Measurements from ENCODE around the gene TSPAN32.
"Not testable (repeated sequence)": the region's sequence is repeated elsewhere in the genome, so short reads cannot be mapped to it uniquely, and the experiment has no call there.

TSPAN32 gene

DNA sequence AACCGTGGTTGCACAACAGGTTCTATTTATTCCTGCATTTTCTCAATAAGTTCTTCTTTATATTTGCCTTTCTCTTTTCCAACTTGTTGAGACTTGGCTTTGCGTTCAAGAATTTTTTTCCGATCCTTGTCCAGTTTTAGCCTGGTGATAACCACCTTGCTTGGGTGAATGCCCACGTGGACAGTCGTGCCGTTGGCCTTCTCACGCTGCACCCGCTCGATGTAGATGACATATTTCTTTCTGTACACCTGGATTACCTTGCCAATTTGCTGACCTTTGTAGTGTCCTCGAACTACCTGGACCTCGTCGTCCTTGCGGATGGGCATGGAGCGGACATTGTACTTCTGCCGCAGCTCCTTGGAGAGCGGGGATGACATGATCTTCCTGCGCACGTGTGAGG is 33.5 kb downstream of the TSPAN32 start:
- not testable (repeated sequence) for H3K36me3 ChIP-seq (replicated peaks; ENCODE audit: low read depth, low read length); H3K27ac ChIP-seq (ENCODE audit: low read length); H3K9me3 ChIP-seq (ENCODE audit: insufficient read depth, low read length); H3K4me2 ChIP-seq (ENCODE audit: low read length); H3K4me1 ChIP-seq (ENCODE audit: low read length); H3K9ac ChIP-seq (ENCODE audit: low read length); H2AFZ ChIP-seq (ENCODE audit: low read depth, low read length); H3K4me3 ChIP-seq (ENCODE audit: low read length); H3K79me2 ChIP-seq (ENCODE audit: low read length); H3K27me3 ChIP-seq (ENCODE audit: low read depth, low read length); H4K20me1 ChIP-seq (ENCODE audit: insufficient read depth, low read length)

DNA sequence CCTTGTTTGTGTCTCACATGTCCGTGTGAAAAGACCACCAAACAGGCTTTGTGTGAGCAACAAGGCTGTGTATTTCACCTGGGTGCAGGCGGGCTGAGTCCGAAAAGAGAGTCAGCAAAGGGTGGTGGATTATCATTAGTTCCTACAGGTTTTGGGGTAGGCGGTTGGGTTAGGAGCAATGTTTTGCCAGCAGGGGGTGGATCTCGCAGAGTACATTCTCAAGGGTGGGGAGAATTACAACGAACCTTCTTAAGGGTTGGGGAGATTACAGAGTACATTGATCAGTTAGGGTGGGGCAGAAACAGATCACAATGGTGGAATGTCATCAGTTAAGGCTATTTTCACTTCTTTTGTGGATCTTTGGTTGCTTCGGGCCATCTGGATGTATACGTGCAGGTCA is 36.9 kb downstream of the TSPAN32 start:
- H3K27ac ChIP-seq (ENCODE audit: low read length); H3K4me2 ChIP-seq (ENCODE audit: low read length); H3K4me1 ChIP-seq (ENCODE audit: low read length); H2AFZ ChIP-seq (ENCODE audit: low read depth, low read length); H3K27me3 ChIP-seq (ENCODE audit: low read depth, low read length); H3K9ac ChIP-seq (ENCODE audit: low read length); H3K4me3 ChIP-seq (ENCODE audit: low read length); H3K79me2 ChIP-seq (ENCODE audit: low read length); H3K36me3 ChIP-seq (replicated peaks; ENCODE audit: low read depth, low read length); H4K20me1 ChIP-seq (ENCODE audit: insufficient read depth, low read length); H3K9me3 ChIP-seq (ENCODE audit: insufficient read depth, low read length): not testable (repeated sequence)

DNA sequence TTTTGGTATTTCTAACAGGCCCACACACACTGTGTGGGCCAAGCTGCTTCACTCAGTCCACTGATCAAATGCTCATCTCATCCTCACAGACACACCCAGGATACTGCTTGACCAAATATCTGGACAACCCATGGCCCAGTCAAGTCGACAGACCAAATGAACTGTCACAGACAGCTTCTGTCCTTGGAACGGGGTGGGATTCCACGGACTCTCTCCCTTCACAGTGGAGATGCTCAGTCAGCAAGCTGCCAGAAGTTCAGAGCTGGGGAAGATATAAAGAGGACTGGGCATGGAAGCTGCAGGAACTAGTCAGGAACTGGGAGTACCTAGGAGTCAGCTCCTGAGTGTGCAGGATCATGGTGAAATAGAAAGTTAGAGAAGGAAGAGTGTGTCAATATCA is 40.7 kb downstream of the TSPAN32 start:
- Histone ChIP-seq H3K27ac (ENCODE audit: low read length) (no peak overlapping the region), H4K20me1 (ENCODE audit: insufficient read depth, low read length) (no peaks in the 10 kb centered on the region), H3K4me2 (ENCODE audit: low read length) (no peak overlapping the region), H3K9ac (ENCODE audit: low read length) (no peak overlapping the region), H3K27me3 (ENCODE audit: low read depth, low read length) (no peaks in the 10 kb centered on the region), H3K79me2 (ENCODE audit: low read length) (no peaks in the 10 kb centered on the region), H3K36me3 (replicated peaks; ENCODE audit: low read depth, low read length) (no peaks in the 10 kb centered on the region), H3K4me3 (ENCODE audit: low read length) (no peak overlapping the region), H3K4me1 (ENCODE audit: low read length) (no peaks in the 10 kb centered on the region), H2AFZ (ENCODE audit: low read depth, low read length) (no peak overlapping the region), H3K9me3 (ENCODE audit: insufficient read depth, low read length) (no peaks in the 10 kb centered on the region)
- no peak for TF ChIP-seq EZH2phosphoT487 (IDR thresholded peaks at IDR 0.05; ENCODE audit: low read depth)
- TF ChIP-seq, protein P1, sequence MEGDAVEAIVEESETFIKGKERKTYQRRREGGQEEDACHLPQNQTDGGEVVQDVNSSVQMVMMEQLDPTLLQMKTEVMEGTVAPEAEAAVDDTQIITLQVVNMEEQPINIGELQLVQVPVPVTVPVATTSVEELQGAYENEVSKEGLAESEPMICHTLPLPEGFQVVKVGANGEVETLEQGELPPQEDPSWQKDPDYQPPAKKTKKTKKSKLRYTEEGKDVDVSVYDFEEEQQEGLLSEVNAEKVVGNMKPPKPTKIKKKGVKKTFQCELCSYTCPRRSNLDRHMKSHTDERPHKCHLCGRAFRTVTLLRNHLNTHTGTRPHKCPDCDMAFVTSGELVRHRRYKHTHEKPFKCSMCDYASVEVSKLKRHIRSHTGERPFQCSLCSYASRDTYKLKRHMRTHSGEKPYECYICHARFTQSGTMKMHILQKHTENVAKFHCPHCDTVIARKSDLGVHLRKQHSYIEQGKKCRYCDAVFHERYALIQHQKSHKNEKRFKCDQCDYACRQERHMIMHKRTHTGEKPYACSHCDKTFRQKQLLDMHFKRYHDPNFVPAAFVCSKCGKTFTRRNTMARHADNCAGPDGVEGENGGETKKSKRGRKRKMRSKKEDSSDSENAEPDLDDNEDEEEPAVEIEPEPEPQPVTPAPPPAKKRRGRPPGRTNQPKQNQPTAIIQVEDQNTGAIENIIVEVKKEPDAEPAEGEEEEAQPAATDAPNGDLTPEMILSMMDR (IDR thresholded peaks at IDR 0.05; ENCODE audit: low read depth, low read length), result no peak

DNA sequence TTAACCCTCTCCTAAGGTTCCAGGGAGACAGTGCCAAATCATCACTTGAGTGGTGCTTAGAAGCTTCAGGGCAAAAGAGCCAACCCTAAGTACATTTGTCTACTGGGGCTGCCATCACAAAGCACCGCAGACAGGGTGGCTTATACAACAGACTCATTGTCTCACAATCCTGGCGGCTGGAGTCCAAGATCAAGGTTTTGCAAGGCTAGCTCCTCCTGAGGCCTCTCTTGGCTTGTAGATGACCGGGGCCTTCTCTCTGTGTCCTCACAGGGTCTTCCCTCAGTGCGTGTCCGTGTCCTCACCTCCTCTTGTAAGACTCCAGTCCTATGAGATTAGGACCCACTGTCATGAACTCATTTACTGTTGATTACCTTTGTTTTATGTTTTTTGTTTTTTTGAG is 41.2 kb downstream of the TSPAN32 start:
- Histone ChIP-seq H2AFZ (ENCODE audit: low read depth, low read length) (no peak overlapping the region), H4K20me1 (ENCODE audit: insufficient read depth, low read length) (no peaks in the 10 kb centered on the region), H3K9ac (ENCODE audit: low read length) (no peak overlapping the region), H3K4me2 (ENCODE audit: low read length) (no peak overlapping the region), H3K27ac (ENCODE audit: low read length) (no peak overlapping the region), H3K79me2 (ENCODE audit: low read length) (no peaks in the 10 kb centered on the region), H3K36me3 (replicated peaks; ENCODE audit: low read depth, low read length) (no peaks in the 10 kb centered on the region), H3K4me1 (ENCODE audit: low read length) (no peaks in the 10 kb centered on the region), H3K4me3 (ENCODE audit: low read length) (no peak overlapping the region), H3K9me3 (ENCODE audit: insufficient read depth, low read length) (no peaks in the 10 kb centered on the region), H3K27me3 (ENCODE audit: low read depth, low read length) (no peaks in the 10 kb centered on the region)
- TF ChIP-seq EZH2phosphoT487 (IDR thresholded peaks at IDR 0.05; ENCODE audit: low read depth), result no peak
- TF ChIP-seq, protein P1 (IDR thresholded peaks at IDR 0.05; ENCODE audit: low read depth, low read length), result no peak

DNA sequence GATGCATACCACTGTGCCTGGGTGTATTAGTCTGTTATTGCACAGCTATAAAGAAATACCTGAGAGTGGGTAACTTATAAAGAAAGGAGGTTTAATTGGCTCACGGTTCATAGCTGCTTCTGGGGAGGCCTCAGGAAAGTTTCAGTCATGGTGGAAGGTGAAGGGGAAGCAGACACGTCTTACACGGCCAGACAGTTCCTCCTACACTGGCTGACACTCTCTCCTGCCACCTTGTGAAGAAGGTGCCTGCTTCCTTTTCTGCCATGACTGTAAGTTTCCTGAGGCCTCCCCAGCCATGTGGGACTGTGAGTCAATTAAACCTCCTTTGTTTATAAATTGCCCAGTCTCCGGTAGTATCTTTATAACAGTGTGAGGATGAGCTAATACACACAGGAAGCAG is 41.7 kb downstream of the TSPAN32 start:
- H3K9me3 ChIP-seq (ENCODE audit: insufficient read depth, low read length), result no peaks in the 10 kb centered on the region
- no peak overlapping the region for H3K4me3 ChIP-seq (ENCODE audit: low read length)
- H3K27me3 ChIP-seq (ENCODE audit: low read depth, low read length), result no peaks in the 10 kb centered on the region

More for the DNA sequence above, 41.7 kb downstream of the TSPAN32 start:
- Histone ChIP-seq H3K27ac (ENCODE audit: low read length) (no peak overlapping the region), H3K79me2 (ENCODE audit: low read length) (no peaks in the 10 kb centered on the region), H3K4me1 (ENCODE audit: low read length) (no peaks in the 10 kb centered on the region), H3K9ac (ENCODE audit: low read length) (no peak overlapping the region), H4K20me1 (ENCODE audit: insufficient read depth, low read length) (no peaks in the 10 kb centered on the region), H3K36me3 (replicated peaks; ENCODE audit: low read depth, low read length) (no peaks in the 10 kb centered on the region), H3K4me2 (ENCODE audit: low read length) (no peak overlapping the region), H2AFZ (ENCODE audit: low read depth, low read length) (no peak overlapping the region)
- TF ChIP-seq, protein P1 (IDR thresholded peaks at IDR 0.05; ENCODE audit: low read depth, low read length), result no peak
- TF ChIP-seq EZH2phosphoT487 (IDR thresholded peaks at IDR 0.05; ENCODE audit: low read depth), result no peak

Measured in OCI-LY3 (cell line).